ENCODE data around the gene ZNF429.
"Not testable (repeated sequence)": the region's sequence is repeated elsewhere in the genome, so short reads cannot be mapped to it uniquely, and the experiment has no call there.

Gene ZNF429

DNA sequence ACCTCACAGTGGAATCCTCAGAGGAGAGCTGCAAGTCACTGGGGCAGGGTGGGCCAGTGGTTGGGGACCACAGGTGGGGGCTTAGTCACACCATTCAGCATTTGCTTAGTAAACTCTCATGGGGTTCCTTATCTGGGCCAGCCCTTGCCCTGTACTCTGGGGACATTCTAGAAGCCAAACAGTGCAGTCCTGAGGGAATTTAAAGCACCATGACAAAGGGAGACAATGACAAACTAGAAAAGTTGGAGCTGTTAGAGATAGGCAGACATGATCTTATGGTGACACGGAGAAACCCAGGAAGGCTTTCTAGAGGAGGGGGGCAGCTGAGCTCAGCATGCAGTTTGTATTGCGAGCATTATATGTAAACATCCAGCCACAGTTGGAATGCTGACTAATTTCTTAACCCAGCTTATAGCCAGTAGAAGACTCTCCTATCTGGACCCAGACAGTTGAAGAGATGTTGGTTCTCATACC lies 87.6 kb downstream of the ZNF429 start:
- no peak for DNase-seq (ENCODE audit: low read depth)

DNA sequence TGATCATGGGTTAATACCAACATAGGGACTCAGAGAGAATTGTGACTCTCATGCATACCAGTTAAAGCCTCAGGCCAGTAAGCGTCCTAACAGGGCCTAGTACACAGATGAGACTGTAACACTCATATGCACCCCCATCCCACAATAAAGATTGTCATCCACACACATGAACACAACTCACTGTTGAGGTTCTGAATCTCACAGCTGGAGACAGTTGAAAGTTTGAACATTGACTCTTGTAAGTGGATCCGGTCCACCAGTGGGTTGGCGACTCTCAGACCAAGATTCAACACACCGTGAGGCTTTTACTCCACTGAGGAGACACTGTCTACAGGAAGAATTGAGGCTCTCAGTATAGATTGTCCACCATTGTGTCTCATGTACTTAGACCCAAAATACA lies 88.1 kb downstream of the ZNF429 start:
- no peak for DNase-seq (ENCODE audit: low read depth)

- DNase-seq (ENCODE audit: low read depth): no peak
Observed at GRCh38 chr19:21593934-21594820, 88.8 kb downstream of the ZNF429 start.

- DNase-seq (ENCODE audit: low read depth): no peak
Observed at GRCh38 chr19:21595185-21595584, 89.8 kb downstream of the ZNF429 start.

- no peak for DNase-seq (ENCODE audit: low read depth)
Observed at GRCh38 chr19:21602082-21602658, 96.8 kb downstream of the ZNF429 start.

GRCh38 chr19:21602659-21603430 lies 97.4 kb downstream of the ZNF429 start:
- not testable (repeated sequence) for DNase-seq (ENCODE audit: low read depth)

- DNase-seq (ENCODE audit: low read depth): no peak
Observed at GRCh38 chr19:21603431-21604231, 98.2 kb downstream of the ZNF429 start.

DNA sequence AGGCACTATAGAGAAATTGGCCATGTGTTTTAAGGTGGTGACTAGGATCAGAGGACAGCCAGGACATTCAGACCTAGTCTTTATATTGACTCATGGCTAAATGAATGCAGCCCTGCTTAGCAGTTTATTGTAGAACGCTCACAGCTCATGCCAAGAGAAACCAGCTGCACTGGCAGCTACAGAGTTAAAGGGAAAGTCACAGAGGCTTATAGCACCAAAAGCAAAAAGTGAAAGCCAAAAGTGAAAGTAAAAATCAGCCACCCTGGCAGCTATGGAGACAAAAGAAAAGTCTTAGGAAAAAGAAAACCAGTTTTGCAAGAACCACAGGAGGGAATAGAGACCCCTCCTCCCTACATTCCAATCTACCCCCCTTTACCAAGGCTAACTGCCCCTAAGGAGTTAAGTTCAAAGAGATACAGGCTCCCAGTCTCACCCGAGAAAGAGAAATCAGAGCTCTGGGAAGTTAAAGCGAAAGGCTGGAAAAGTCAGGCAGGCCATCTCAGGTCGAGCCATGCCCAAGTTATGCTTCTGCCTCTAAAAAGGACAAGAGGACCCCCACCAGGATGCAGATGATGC lies 99.0 kb downstream of the ZNF429 start:
- no peak for DNase-seq (ENCODE audit: low read depth)
